Inflammatory macrophage treated with lipopolysaccharide for 1 hour (primary cell): ENCODE measurements around the gene GRHL1.
"Not testable (repeated sequence)": the region's sequence is repeated elsewhere in the genome, so short reads cannot be mapped to it uniquely, and the experiment has no call there.

Experiments used
- DNase-seq, 2 donors: peaks; one replicate each; pipeline ENCODE4 v3.0.0-alpha.2; 2020 to 2022

Gene GRHL1

DNA sequence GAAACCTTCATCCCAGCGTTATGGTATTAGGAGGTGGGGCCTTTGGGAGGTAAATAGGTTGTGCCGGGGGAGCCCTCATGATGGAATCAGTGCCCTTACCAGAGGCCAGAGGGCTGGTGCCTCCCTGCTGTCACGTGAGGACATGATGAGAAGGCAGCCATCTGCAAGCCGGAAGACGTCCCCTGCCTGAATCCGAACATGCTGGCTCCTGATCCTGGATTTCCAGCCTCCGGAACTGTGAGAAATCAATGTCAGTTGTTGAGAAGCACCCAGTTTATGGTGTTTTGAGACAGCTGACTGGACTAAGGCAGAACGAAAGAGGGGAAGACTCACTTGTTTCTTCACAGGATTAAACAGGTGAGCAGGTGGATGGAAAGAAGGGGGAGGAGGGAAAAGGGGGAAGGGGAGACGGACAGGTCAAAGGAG is 78.8 kb downstream of the GRHL1 start:
- no peak for DNase-seq

DNA sequence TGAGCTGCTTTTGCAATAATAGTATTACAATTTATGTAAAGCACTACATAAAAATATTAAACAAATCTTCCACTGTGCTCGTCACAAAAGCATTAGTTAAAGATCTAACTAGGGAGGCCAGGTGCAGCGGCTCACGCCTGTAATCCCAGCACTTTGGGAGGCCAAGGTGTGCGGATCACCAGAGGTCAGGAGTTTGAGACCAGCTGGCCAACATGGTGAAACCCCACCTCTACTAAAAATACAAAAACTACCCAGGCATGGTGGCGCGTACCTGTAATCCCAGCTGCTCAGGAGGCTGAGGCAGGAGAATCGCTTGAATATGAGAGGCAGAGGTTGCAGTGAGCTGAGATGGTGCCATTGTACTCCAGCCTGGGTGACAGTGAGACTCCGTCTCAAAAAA is 79.3 kb downstream of the GRHL1 start:
- DNase-seq, result not testable (repeated sequence)

- no peak for DNase-seq
Measured at GRCh38 chr2:10031886-10032745, 80.6 kb downstream of the GRHL1 start.

GRCh38 chr2:10032746-10033105 is 81.2 kb downstream of the GRHL1 start:
- no peak for DNase-seq

DNA sequence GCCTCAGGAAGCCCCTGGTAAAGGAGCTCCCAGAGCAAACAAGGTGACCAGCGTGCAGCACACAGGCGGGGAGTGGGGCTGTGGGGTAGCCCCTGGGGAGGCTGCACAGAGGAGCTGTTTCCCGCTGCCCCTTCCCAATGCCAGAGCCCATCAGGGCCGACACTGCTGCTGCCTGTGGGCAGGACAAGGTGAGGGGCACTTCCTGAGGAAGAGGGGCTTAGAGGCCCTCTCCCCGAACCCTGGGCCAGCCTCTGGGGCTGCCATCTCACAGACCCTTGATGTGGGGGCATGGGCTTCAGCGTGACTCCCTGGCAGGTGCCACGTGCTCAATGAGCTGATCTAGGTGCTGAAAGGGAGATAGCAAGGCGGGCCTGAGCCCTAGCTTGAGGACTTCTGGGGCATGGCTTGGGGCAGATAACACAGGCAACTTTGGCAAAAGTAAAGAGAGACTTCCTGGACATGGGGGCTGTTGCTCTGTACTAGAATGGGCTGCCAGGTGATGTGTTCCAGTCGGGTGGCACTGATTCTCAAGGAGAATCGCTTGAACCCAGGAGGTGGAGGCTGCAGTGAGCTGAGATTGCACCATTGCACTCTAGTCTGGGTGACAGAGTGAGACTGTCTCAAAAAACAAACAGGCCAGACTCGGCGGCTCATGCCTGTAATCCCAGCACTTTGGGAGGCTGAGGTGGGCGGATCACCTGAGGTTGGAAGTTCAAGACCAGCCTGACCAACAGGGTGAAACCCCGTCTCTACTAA is 81.9 kb downstream of the GRHL1 start:
- DNase-seq, result no peak

DNA sequence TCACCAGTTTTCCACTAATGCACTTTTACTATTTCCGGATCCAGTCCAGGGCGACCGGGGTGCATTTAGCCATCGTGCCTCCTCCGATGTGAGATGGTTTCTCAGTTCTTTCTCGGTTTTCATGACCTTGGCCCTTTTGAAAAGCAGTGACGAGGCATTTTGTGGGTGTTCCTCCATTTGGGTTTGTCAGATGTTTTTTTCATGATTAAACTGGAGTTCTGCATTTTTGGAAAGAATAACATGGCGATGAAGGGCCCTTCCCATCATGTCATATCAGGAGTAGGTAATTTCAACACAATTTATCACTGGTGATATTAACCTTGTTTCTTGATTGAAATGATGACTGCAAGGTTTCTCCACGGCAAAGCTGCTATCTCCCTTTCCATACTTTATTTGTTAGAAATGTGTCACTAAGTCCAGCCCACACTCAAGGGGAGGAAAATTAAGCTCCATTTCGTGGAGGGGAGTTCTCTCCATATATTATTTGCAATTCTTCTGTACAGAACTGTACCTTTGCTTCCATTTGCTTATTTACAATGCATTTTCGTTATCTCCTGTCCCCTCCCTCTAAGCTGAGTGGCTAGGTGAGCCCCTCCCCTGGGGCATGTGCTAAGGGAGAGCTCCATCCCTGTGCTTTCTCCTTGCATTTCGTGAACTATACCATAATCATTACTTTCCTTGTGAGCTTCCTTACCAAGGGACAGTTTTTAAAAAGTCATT is 83.0 kb downstream of the GRHL1 start:
- peak; percentile 79 to 87 for DNase-seq

DNA sequence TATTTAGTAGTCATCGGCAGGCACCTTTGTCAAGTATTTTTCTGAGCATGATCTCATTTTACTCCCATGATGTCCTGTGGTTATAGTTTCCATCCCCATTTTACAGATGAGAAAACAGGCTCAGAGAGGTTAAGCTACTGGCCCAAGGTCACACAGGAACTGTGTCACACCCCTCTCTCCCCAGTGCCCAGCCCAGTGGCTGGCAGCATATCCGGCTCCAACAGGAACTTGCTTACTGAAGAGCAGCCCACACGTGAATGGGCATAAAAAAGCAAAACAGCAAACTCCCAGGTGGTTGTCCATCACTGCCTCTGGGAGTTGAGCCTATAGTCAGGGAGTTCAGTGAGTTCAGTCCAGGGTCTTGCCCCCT is 83.5 kb downstream of the GRHL1 start:
- peak; percentile 46 to 47 for DNase-seq

DNA sequence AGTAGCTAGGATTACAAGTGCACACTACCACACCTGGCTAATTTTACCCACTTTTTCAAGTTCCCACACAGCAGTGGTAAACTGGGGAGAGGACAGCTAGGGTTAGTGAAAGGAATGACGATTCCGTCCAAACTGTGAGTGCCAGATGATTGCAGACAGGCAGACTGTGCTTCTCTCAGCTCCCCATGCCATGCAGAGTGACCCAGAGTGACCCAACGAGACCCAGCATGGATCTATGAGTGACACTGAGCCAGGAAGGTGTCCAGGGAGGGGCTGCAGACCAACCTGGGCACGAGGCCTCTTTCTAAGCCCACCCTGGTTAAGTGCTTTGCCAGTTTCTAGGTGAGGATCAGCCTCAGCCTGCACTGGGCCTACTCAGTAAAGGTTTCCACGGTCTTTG is 84.1 kb downstream of the GRHL1 start:
- no peak for DNase-seq

DNA sequence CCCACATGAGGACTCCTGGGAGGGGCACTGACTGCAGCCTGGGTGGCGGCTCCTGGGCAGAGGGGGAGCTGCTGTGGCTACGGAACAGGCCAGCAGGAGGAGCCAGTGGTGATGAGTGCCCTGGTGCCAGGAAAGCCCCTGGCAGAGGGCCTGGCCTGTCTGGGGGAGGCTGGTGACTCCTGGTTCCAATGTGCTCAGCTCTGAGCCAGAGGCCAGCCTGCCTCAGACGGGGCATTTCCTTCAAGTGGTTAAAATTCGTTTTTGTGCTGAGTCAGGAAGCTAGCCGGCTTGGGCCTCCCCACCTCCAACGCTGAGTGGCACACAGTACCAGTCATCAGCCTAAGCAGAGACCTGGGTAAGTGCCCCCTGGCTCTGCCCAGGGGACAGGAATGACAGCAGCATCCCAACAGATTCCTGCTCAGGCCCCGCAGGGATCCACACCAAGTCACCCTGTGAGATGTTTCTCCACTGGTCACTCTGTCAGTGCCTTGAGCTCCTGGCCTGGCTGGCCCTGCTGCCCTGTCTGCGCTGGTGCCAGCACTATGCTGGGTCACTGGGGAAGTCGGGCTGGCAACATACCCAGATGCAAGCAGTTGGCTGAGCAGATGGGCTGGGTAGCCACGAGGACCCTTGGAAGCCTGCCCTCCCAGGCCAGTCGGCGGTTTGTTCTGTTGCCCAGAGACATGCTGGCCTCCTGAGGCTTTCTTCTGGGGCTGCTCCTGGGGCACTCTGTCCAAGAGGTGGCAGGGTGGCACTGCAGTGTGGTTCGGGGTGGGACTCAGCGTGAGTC is 84.8 kb downstream of the GRHL1 start:
- peak; percentile 91 to 97 for DNase-seq

GRCh38 chr2:10038123-10038522 is 86.6 kb downstream of the GRHL1 start:
- DNase-seq, result no peak

DNA sequence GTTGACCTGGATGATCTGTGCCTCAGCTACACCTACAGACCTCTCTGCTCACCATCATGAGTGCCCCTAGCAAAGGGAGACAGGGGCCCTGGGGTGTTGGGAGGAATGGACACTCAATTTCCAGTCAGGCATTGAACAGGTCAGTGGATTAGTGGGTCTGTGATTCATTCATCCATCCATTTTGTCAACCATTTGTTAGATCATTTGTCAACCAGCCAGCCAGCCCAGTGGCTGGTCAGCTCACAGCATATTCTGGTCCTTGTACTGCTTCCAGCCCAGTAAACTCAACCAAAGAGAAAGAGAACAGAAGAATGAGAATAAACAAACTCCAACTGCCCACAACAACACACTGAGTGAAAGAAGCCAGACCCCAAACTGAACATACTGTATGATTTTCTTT is 87.2 kb downstream of the GRHL1 start:
- DNase-seq, result no peak

- DNase-seq, result no peak
Measured at GRCh38 chr2:10039658-10040410, 88.3 kb downstream of the GRHL1 start.

GRCh38 chr2:10041711-10042110 is 90.2 kb downstream of the GRHL1 start:
- no peak for DNase-seq

- peak; percentile 75 to 83 for DNase-seq
Measured at GRCh38 chr2:10042301-10043161, 91.0 kb downstream of the GRHL1 start.

GRCh38 chr2:10043256-10043905 is 91.9 kb downstream of the GRHL1 start, which contains the start of gene KLF11:
Gene KLF11, plus strand, starts transcription at chr2:10043550. Its CDS starts 167 bp downstream, at chr2:10043717.
- DNase-seq, result peak; percentile 78 to 92

- DNase-seq, result peak; percentile 87 to 99
Measured at GRCh38 chr2:10043906-10044601, 92.6 kb downstream of the GRHL1 start.

- DNase-seq, result no peak
Measured at GRCh38 chr2:10045561-10046355, 94.3 kb downstream of the GRHL1 start.

GRCh38 chr2:10046931-10047330 is 95.4 kb downstream of the GRHL1 start:
- DNase-seq, result no peak
